Activated naive CD8-positive, alpha-beta T cell (primary cell): ENCODE measurements around the gene REC8.

ENCODE experiments used
- H3K27ac Mint-ChIP-seq: one replicate; pipeline ENCODE4 v1.8.0; 2021; ENCODE audit warnings: mixed read lengths
- H3K27me3 Mint-ChIP-seq: one replicate; pipeline ENCODE4 v1.8.0; 2021; ENCODE audit warnings: mixed read lengths
- H3K36me3 Mint-ChIP-seq: one replicate; pipeline ENCODE4 v1.8.0; 2021; ENCODE audit warnings: mixed read lengths
- H3K4me1 Mint-ChIP-seq: one replicate; pipeline ENCODE4 v1.8.0; 2021; ENCODE audit warnings: low read depth, mixed read lengths
- H3K4me3 Mint-ChIP-seq: one replicate; pipeline ENCODE4 v1.8.0; 2021; ENCODE audit warnings: mild to moderate bottlenecking, mixed read lengths
- H3K9me3 Mint-ChIP-seq: one replicate; pipeline ENCODE4 v1.8.0; 2021; ENCODE audit warnings: low read depth, mixed read lengths

The REC8 gene

GRCh38 chr14:24135834-24136683, 35.8 kb upstream of the REC8 start, which contains the start of gene PSME1:
Gene PSME1, plus strand, starts transcription at chr14:24136194. Its CDS starts 69 bp downstream, at chr14:24136263.
- no peaks in the 10 kb centered on the region for H3K27me3 Mint-ChIP-seq
- H3K27ac Mint-ChIP-seq = peak within 1 kb of the TSS; percentile 93
- no peaks in the 10 kb centered on the region for H3K9me3 Mint-ChIP-seq
- peaks cover 59% of the 10 kb centered on the region for H3K4me1 Mint-ChIP-seq
- peak within 1 kb of the TSS; percentile 96 for H3K4me3 Mint-ChIP-seq
- H3K36me3 Mint-ChIP-seq = peaks cover 9% of the 10 kb centered on the region

GRCh38 chr14:24136684-24137528, 35.0 kb upstream of the REC8 start:
- Mint-ChIP-seq H3K4me1 (peaks cover 58% of the 10 kb centered on the region), H3K36me3 (peaks cover 9% of the 10 kb centered on the region), H3K4me3 (peak overlapping the region; percentile 91), H3K27ac (peak overlapping the region; percentile 93), H3K9me3 (no peaks in the 10 kb centered on the region), H3K27me3 (no peaks in the 10 kb centered on the region)

- Mint-ChIP-seq H3K27me3 (no peaks in the 10 kb centered on the region), H3K36me3 (peaks cover 9% of the 10 kb centered on the region), H3K27ac (peak overlapping the region; percentile 93), H3K9me3 (no peaks in the 10 kb centered on the region), H3K4me3 (peak overlapping the region; percentile 91), H3K4me1 (peaks cover 56% of the 10 kb centered on the region)
Measured at GRCh38 chr14:24137529-24138395, 34.1 kb upstream of the REC8 start.

- H3K4me1 Mint-ChIP-seq = peaks cover 59% of the 10 kb centered on the region
Measured at GRCh38 chr14:24138396-24139271, 33.2 kb upstream of the REC8 start.

GRCh38 chr14:24139272-24139934, 32.5 kb upstream of the REC8 start:
- Mint-ChIP-seq H3K4me1 (peaks cover 63% of the 10 kb centered on the region), H3K27me3 (no peaks in the 10 kb centered on the region), H3K4me3 (peak overlapping the region; percentile 97), H3K27ac (peak overlapping the region; percentile 70), H3K36me3 (peaks cover 13% of the 10 kb centered on the region), H3K9me3 (no peaks in the 10 kb centered on the region)

More at GRCh38 chr14:24138396-24139271, 33.2 kb upstream of the REC8 start:
- H3K36me3 Mint-ChIP-seq = peaks cover 11% of the 10 kb centered on the region
- peak overlapping the region; percentile 61 for H3K27ac Mint-ChIP-seq
- H3K27me3 Mint-ChIP-seq = no peaks in the 10 kb centered on the region
- no peaks in the 10 kb centered on the region for H3K9me3 Mint-ChIP-seq
- peak overlapping the region; percentile 97 for H3K4me3 Mint-ChIP-seq

GRCh38 chr14:24141097-24141880, 30.6 kb upstream of the REC8 start, which contains the start of gene EMC9:
Gene EMC9, minus strand, starts transcription at chr14:24141591. Its CDS starts 287 bp downstream, at chr14:24141304.
- Mint-ChIP-seq H3K4me3 (peak within 1 kb of the TSS; percentile 97), H3K27me3 (no peaks in the 10 kb centered on the region), H3K27ac (peak within 1 kb of the TSS; percentile 93), H3K4me1 (peaks cover 69% of the 10 kb centered on the region), H3K9me3 (no peaks in the 10 kb centered on the region), H3K36me3 (peaks cover 22% of the 10 kb centered on the region)

- Mint-ChIP-seq H3K27ac (peak overlapping the region; percentile 78), H3K4me1 (peaks cover 59% of the 10 kb centered on the region)
Measured at GRCh38 chr14:24143511-24143910, 28.4 kb upstream of the REC8 start.

GRCh38 chr14:24144451-24144850, 27.4 kb upstream of the REC8 start:
- no peaks in the 10 kb centered on the region for H3K27me3 Mint-ChIP-seq
- H3K4me3 Mint-ChIP-seq = peak overlapping the region; percentile 97
- peak overlapping the region; percentile 78 for H3K27ac Mint-ChIP-seq
- H3K36me3 Mint-ChIP-seq = peaks cover 16% of the 10 kb centered on the region
- H3K4me1 Mint-ChIP-seq = peaks cover 59% of the 10 kb centered on the region
- H3K9me3 Mint-ChIP-seq = no peaks in the 10 kb centered on the region

More at GRCh38 chr14:24143511-24143910, 28.4 kb upstream of the REC8 start:
- Mint-ChIP-seq H3K36me3 (peaks cover 16% of the 10 kb centered on the region), H3K27me3 (no peaks in the 10 kb centered on the region), H3K4me3 (peak overlapping the region; percentile 68), H3K9me3 (no peaks in the 10 kb centered on the region)

- Mint-ChIP-seq H3K4me3 (peak overlapping the region; percentile 97), H3K4me1 (peaks cover 57% of the 10 kb centered on the region), H3K27ac (peak overlapping the region; percentile 98), H3K27me3 (no peaks in the 10 kb centered on the region), H3K9me3 (no peaks in the 10 kb centered on the region), H3K36me3 (peaks cover 16% of the 10 kb centered on the region)
Measured at GRCh38 chr14:24145219-24145618, 26.7 kb upstream of the REC8 start.

- H3K4me1 Mint-ChIP-seq = peaks cover 58% of the 10 kb centered on the region
- no peaks in the 10 kb centered on the region for H3K9me3 Mint-ChIP-seq
- H3K4me3 Mint-ChIP-seq = peak overlapping the region; percentile 97
- H3K27ac Mint-ChIP-seq = peak overlapping the region; percentile 98
- no peaks in the 10 kb centered on the region for H3K27me3 Mint-ChIP-seq
- peaks cover 16% of the 10 kb centered on the region for H3K36me3 Mint-ChIP-seq
Measured at GRCh38 chr14:24145690-24146452, 26.0 kb upstream of the REC8 start.

- Mint-ChIP-seq H3K36me3 (peaks cover 16% of the 10 kb centered on the region), H3K4me1 (peaks cover 58% of the 10 kb centered on the region), H3K27ac (peak within 1 kb of the TSS; percentile 98), H3K9me3 (no peaks in the 10 kb centered on the region), H3K4me3 (peak within 1 kb of the TSS; percentile 97), H3K27me3 (no peaks in the 10 kb centered on the region)
Measured at GRCh38 chr14:24146453-24146977, 25.4 kb upstream of the REC8 start, which contains the start of gene PSME2. Gene PSME2, minus strand, starts transcription at chr14:24146610. Its CDS starts 29 bp downstream, at chr14:24146581.
